SJCRH30 (cell line): ENCODE data around the gene TSHR. TPM values are rescaled to one million over a fixed set of nuclear protein-coding genes. Genes with fewer than 3 reads are reported as not detected.

Experiments used
- DNase-seq, 2 experiments: peaks; one replicate each; pipeline ENCODE4 v3.0.0-alpha.2; 2015 to 2020
- H3K27ac ChIP-seq: fragments of 250-450 bp; sonication (Bioruptor Pico); 2 replicates; pipeline ENCODE4 v1.5.1; 2020; ENCODE audit warnings: mild to moderate bottlenecking, moderate library complexity
- H3K27me3 ChIP-seq: fragments of 250-450 bp; sonication (Bioruptor Pico); 2 replicates; pipeline ENCODE4 v1.5.1; 2020; ENCODE audit warnings: mild to moderate bottlenecking, moderate library complexity
- H3K36me3 ChIP-seq: fragments of 250-450 bp; sonication (Bioruptor Pico); 2 replicates; pipeline ENCODE4 v1.5.1; 2020; ENCODE audit warnings: mild to moderate bottlenecking, moderate library complexity
- H3K4me1 ChIP-seq: fragments of 250-450 bp; sonication (Bioruptor Pico); 2 replicates; pipeline ENCODE4 v1.5.1; 2020; ENCODE audit warnings: mild to moderate bottlenecking, moderate library complexity
- H3K4me3 ChIP-seq: fragments of 250-450 bp; sonication (Bioruptor Pico); 2 replicates; pipeline ENCODE4 v1.5.1; 2020; ENCODE audit warnings: mild to moderate bottlenecking, moderate library complexity
- H3K9me3 ChIP-seq: fragments of 250-450 bp; sonication (Bioruptor Pico); replicated peaks from 2 replicates; pipeline ENCODE4 v1.5.1; 2020; ENCODE audit warnings: mild to moderate bottlenecking, moderate library complexity
- total RNA-seq: library from RNA; depleted of rRNA; stranded (reverse); fragments of >200 nt; shearing (Covaris generic); gene quantifications from 2 replicates; pipeline ENCODE4 v1.2.3, GENCODE V29; 2014

TSHR gene
- total RNA-seq, 1 experiment from 2014 or later, result 0.30 TPM

DNA sequence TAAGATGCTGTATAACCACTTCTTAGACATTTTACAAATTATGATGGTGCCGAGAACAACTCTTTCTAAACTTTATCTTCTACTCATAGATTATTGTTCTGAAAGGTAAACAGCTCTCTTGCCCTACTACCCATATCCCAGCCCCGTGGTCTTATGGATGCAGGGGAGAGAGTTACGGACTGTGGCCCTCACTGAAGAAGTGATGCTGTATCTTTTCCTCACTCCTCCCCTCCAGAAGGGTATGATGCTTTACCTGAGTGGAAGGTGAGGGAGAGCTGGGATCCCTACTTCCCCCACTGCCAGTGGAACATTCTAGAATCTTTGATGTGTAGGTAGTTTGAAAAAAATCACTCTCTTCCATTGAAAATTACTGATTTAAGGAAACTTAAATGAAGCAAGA lies 3.5 kb downstream of the TSHR start:
- H3K9me3 ChIP-seq, result no peaks in the 10 kb centered on the region
- no peak overlapping the region for H3K27ac ChIP-seq
- DNase-seq, result no peak
- H3K4me1 ChIP-seq, result no peaks in the 10 kb centered on the region
- H3K36me3 ChIP-seq, result no peaks in the 10 kb centered on the region
- no peaks in the 10 kb centered on the region for H3K27me3 ChIP-seq
- no peak overlapping the region for H3K4me3 ChIP-seq

DNA sequence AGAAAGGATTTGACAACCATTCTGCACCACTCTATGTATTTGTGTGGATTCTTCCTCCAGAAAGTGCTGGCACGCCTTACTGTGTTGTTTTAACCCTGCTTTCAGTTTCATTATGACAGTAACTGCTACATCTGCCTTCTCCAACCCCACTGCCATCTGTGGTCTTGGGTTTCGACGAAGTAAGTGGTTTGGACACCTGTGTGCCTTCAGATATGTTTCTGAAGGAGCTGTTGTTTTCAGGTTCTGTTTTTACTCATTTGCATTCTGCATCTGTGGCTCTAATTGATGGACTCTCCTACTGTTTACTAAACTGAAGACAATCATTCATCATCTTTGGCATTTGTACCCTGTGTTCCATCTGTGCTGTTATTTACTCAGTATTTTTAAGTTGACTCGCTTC lies 4.1 kb downstream of the TSHR start:
- Histone ChIP-seq H3K36me3 (no peaks in the 10 kb centered on the region), H3K9me3 (no peaks in the 10 kb centered on the region), H3K27me3 (no peaks in the 10 kb centered on the region), H3K27ac (no peak overlapping the region), H3K4me1 (no peaks in the 10 kb centered on the region), H3K4me3 (no peak overlapping the region)
- no peak for DNase-seq

DNA sequence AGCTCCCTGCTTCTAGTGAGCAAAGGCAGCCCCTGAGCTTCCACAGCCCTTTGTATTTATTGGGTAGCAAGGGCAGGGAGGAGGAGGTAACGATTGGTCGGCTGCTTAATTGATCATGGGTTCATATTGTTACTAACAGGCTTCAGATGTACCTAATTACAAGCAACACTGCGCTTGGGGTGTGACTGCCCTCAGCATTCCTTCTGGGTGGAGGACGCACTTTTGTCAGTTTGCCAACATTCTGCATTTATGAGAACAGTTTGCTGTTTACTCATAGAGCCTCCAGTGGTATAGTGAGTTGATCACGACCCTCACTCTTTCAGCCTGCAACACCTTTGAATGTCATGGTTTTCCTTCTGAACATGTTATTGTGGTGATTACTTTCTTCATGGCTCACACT lies 9.6 kb downstream of the TSHR start:
- no peaks in the 10 kb centered on the region for H3K27me3 ChIP-seq
- no peak for DNase-seq

DNA sequence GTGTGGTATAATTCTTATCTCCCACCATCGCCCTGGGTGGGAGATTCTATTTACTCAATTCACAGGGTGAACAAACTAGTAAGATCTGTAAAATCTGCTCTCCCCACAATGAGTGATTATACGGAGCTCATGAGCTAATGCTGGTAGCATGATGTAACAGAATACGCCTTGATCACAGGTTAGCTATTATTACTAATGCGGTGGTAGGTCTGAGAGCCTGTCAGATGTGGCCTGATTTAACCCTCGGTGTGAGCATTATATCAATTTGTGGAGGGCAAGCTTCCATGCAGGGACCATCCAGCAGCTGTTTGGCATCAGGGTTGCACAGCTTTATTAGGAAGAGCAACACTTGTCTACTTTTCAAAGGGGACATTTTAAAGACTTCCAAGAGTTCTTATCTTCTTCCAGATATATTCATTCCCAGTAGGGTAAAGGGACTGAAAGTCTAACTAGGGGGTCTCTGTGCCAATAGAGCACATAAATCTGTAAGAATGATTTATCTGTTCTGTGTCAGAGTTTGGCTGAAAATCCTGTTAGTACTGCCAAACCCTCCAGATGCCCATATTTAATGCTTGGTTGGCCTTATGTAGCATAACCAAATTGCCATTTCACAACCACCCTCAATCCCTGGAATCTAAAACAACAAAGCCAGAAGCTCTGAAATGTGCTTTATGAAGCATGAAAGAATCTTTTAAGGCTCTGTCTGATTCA lies 18.7 kb downstream of the TSHR start:
- H3K27me3 ChIP-seq, result no peaks in the 10 kb centered on the region
- no peaks in the 10 kb centered on the region for H3K36me3 ChIP-seq
- peak overlapping the region; percentile 40 for H3K27ac ChIP-seq
- peak; percentile 63 to 76 for DNase-seq
- no peak overlapping the region for H3K4me3 ChIP-seq
- H3K4me1 ChIP-seq, result peaks cover 5% of the 10 kb centered on the region; the same call in 1 of the 2 replicates
- H3K9me3 ChIP-seq, result no peaks in the 10 kb centered on the region

More for the DNA sequence above, 9.6 kb downstream of the TSHR start:
- Histone ChIP-seq H3K4me3 (no peak overlapping the region), H3K36me3 (no peaks in the 10 kb centered on the region), H3K27ac (no peak overlapping the region), H3K4me1 (no peaks in the 10 kb centered on the region), H3K9me3 (no peaks in the 10 kb centered on the region)

DNA sequence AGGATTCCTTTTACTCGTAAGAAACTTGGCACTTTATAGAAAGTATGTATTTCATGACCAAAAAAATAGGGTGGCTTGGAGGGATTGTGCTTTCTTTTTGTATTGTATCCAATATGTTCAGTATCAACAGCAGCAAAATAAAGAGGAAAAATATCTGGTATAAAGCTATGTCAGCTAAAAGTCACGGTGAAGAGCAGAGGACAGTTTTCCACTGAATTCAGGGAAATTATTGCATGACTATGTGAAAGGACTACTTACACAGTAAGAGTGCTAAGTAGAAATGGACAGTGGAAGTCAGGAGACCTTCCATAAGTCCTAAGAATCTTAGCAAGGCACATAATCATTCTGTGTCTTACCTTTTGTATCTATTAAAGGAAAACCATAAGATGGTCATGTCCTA lies 19.3 kb downstream of the TSHR start:
- no peak for DNase-seq
- Histone ChIP-seq H3K27me3 (no peaks in the 10 kb centered on the region), H3K9me3 (no peaks in the 10 kb centered on the region), H3K27ac (peak overlapping the region; percentile 40), H3K36me3 (no peaks in the 10 kb centered on the region), H3K4me3 (no peak overlapping the region), H3K4me1 (peaks cover 5% of the 10 kb centered on the region; the same call in 1 of the 2 replicates)

DNA sequence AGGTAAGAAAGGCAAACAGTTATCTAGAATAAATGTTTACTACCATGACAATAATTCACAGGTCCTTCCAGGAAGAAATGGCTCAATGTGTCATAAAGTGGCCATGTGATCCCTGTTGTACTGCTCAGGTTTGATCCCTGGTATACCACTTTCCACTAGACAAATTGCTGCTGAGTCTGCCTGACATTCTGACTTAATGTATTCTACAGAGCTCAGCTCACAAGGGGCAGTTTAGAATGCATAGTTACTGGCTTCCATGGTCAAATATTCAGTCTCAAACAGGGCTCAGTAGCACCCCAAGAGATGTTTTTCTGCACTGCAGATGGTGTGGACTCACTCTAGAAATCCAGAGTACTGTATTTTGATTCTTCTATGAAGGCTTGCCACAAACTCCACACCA lies 21.8 kb downstream of the TSHR start:
- Histone ChIP-seq H3K27ac (no peak overlapping the region), H3K36me3 (no peaks in the 10 kb centered on the region), H3K9me3 (no peaks in the 10 kb centered on the region), H3K4me1 (peaks cover 5% of the 10 kb centered on the region; the same call in 1 of the 2 replicates), H3K27me3 (no peaks in the 10 kb centered on the region), H3K4me3 (no peak overlapping the region)
- no peak for DNase-seq

DNA sequence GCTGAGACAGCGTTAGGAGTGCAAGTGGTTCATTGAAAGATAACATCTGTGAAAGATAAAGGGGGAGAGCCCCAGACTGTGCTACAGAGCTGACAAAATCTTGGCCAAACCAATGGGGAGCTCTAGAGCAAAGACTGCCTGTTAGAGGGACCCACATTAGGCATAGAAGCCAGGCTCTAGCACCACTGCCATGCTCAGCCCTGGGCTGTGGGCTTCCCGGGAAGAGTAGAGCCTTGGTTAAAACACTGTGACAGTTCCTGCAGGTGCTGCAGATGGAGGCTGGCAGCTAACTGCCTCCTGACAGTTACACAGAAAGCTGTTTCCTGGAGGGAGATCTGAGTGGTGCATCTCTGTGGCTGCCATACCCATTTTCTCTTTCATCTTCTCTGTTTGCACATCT lies 23.0 kb downstream of the TSHR start:
- Histone ChIP-seq H3K36me3 (no peaks in the 10 kb centered on the region), H3K4me1 (peaks cover 4% of the 10 kb centered on the region; the same call in 1 of the 2 replicates)

DNA sequence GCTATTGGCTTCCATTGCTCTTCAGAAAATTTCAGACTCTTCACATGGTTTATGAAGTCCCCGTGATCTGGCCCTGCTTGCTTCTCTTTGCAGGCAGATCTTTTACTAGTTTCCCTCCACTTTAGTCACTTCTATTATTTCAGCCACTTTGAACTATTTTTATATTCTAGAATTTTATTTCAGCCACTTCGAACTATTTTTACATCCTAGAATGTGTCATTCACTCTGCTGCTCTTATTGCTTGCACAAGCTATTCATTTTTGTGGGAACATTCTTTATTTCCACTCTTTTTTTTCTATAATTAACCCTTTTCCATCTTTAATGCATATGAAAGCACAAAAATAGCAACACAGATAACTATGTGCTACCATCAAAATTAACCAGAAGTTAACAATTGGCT lies 24.5 kb downstream of the TSHR start:
- no peaks in the 10 kb centered on the region for H3K9me3 ChIP-seq
- DNase-seq, result no peak
- no peak overlapping the region for H3K27ac ChIP-seq
- H3K27me3 ChIP-seq, result no peaks in the 10 kb centered on the region
- H3K4me1 ChIP-seq, result no peaks in the 10 kb centered on the region
- no peaks in the 10 kb centered on the region for H3K36me3 ChIP-seq
- no peak overlapping the region for H3K4me3 ChIP-seq

More for the DNA sequence above, 23.0 kb downstream of the TSHR start:
- no peak for DNase-seq
- no peak overlapping the region for H3K27ac ChIP-seq
- no peak overlapping the region for H3K4me3 ChIP-seq
- H3K27me3 ChIP-seq, result no peaks in the 10 kb centered on the region
- H3K9me3 ChIP-seq, result no peaks in the 10 kb centered on the region

DNA sequence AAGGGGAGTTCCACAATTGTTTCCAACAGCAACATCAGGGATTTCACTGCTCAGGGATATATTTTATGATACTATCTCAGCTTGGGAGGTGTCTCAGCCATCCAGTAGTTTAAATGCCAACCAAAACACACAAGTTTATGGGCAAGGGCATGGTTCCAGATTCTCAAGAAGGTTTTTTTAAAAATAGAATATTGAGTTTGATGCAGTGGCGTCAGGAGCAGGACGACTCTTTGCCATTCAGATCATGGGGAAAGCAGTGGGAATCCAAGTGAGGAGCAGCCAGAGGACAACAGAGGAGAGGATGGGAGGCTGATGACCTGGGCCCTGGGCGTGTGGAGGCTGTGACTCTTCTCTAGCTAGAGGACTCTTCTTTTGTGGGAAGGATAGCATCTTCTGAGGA lies 25.7 kb downstream of the TSHR start:
- Histone ChIP-seq H3K27ac (no peak overlapping the region), H3K27me3 (no peaks in the 10 kb centered on the region), H3K36me3 (no peaks in the 10 kb centered on the region), H3K9me3 (no peaks in the 10 kb centered on the region), H3K4me1 (no peaks in the 10 kb centered on the region), H3K4me3 (no peak overlapping the region)
- DNase-seq, result no peak

DNA sequence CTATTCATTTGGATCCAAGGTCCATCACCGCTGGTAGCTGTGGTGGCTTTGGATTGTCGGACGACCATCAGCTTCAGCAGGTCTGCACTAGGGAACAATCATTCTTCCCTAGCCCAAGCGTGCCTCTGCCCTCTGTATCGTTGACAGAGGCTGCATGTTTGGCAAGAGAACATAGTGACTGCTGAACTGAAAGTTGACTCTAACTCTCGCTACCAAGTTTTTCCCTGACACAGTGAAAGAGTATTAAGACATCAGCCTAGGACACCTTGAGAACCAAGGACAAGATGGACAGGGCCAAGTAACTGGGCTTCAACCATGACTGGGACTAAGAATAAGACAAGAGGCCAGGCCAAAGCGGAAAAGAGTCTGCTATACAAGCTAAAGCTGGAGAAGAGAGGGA lies 26.3 kb downstream of the TSHR start:
- H3K4me1 ChIP-seq, result no peaks in the 10 kb centered on the region
- no peaks in the 10 kb centered on the region for H3K27me3 ChIP-seq
- H3K4me3 ChIP-seq, result no peak overlapping the region
- no peak overlapping the region for H3K27ac ChIP-seq
- DNase-seq, result no peak
- no peaks in the 10 kb centered on the region for H3K9me3 ChIP-seq
- no peaks in the 10 kb centered on the region for H3K36me3 ChIP-seq

DNA sequence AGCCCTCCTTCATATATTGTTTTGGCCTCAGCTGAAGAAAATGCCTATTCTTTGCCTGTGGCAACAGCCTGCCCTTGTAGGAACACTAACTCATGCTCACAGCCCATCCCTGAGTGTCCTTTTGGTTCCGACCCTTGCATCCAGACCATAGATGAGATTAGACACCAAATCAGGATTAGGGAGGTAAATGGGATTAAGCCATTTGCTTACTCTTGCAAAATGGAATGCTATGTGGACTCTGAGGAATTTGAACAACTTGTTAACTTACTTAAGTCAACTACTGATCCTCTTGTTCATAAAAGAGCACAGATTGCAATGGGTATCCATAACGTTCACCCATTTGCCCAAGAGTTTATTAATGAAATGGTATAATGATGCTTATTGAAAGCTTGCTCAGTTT lies 27.3 kb downstream of the TSHR start:
- no peaks in the 10 kb centered on the region for H3K36me3 ChIP-seq
- no peaks in the 10 kb centered on the region for H3K9me3 ChIP-seq
- H3K4me1 ChIP-seq, result 0 out of 2 replicates have a peak, but pooled peaks cover 3% of the 10 kb centered on the region
- no peak for DNase-seq
- no peaks in the 10 kb centered on the region for H3K27me3 ChIP-seq
- no peak overlapping the region for H3K27ac ChIP-seq
- H3K4me3 ChIP-seq, result no peak overlapping the region

DNA sequence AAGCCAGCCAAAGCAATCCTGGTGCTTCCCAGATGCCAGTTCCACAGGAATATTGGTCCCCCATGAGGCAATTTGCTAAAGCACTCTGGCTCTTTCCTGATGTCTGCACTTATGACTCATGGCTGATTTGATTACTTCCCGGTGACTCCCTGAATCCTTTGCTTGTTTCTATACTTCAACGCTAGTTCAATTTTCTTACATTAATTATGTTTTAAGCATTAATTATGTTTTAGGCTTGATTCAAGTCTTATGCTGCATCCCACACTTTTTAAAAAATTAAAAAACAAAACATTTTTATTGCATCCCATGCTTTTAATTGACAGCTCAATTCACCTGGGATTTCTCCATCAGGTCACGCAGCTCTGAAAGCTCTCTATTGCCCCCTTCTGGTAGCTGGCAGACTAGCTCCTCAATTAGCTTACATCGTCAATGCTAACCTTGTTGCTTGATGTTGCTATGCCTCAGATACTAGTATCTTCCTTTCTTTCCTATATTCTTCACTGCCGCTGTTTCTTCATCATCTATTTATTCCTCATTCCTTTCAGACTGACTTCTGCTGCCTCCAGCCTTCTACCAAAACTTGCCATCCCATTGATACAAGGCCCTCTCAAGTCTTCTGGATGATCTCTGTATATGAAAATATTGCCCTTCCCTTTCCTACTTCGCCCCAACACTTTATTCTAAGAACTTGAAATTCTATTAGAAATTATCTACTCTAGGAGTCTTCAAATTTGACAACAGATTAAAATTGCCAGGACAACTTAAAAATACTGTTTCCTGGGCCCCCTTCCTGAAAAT lies 32.0 kb downstream of the TSHR start:
- H3K27ac ChIP-seq, result no peak overlapping the region
- no peaks in the 10 kb centered on the region for H3K9me3 ChIP-seq
- DNase-seq, result peak; percentile 39 to 80
- H3K36me3 ChIP-seq, result no peaks in the 10 kb centered on the region
- H3K27me3 ChIP-seq, result no peaks in the 10 kb centered on the region
- 0 out of 2 replicates have a peak, but pooled peaks cover 3% of the 10 kb centered on the region for H3K4me1 ChIP-seq
- H3K4me3 ChIP-seq, result no peak overlapping the region

DNA sequence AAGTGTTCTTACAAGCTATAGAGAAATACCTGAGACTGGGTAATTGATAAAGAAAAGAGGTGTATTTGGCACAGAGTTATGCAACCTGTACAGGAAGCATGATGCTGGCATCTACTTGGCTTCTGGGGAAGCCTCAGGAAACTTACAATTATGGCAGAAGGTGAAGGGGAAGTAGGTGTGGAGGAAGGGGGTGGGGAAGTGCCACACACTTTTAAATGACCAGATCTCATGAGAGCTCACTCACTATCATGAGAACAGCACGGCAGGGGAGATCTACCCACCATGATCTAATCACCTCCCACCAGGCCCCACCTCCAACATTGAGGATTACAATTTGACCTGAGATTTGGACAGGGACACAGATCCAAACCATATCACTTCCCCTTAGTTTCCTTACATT lies 32.8 kb downstream of the TSHR start:
- H3K4me1 ChIP-seq, result 0 out of 2 replicates have a peak, but pooled peaks cover 3% of the 10 kb centered on the region
- no peaks in the 10 kb centered on the region for H3K27me3 ChIP-seq
- DNase-seq, result no peak

DNA sequence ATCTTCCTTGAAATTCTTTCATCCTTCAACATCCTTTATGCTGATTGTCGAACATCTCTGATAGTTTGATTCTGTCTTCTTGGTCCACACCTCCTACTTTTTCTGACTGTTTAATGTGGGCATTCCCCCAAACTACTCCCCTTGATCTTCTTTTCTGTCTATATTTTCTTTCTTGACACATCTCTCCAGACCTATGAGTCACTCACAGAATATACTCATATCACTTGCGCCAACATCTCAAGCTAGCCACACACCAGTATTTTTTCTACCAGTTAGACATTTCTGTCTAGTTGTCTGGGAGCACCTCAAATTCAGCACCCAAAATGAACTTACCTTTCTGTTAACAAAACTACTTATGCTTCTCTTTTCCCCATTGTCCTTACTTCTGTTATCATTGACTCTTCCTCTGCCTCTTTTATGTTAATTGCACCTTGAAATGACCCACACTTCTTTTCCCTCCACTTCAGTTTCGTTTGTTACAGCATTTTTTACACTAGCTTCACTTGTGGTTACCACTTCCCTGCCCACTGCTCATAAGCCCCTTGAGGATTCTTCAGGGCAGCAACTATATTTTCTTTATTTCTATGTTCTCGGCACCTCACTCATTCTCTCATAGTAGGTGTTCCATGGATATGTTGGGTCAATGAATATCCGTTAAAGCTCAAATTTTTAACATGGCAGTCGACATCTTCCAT lies 33.5 kb downstream of the TSHR start:
- Histone ChIP-seq H3K4me1 (0 out of 2 replicates have a peak, but pooled peaks cover 3% of the 10 kb centered on the region), H3K36me3 (no peaks in the 10 kb centered on the region), H3K27me3 (no peaks in the 10 kb centered on the region), H3K4me3 (no peak overlapping the region), H3K9me3 (no peaks in the 10 kb centered on the region), H3K27ac (no peak overlapping the region)
- DNase-seq, result no peak

More for the DNA sequence above, 32.8 kb downstream of the TSHR start:
- H3K27ac ChIP-seq, result no peak overlapping the region
- no peaks in the 10 kb centered on the region for H3K36me3 ChIP-seq
- H3K4me3 ChIP-seq, result no peak overlapping the region
- H3K9me3 ChIP-seq, result no peaks in the 10 kb centered on the region

DNA sequence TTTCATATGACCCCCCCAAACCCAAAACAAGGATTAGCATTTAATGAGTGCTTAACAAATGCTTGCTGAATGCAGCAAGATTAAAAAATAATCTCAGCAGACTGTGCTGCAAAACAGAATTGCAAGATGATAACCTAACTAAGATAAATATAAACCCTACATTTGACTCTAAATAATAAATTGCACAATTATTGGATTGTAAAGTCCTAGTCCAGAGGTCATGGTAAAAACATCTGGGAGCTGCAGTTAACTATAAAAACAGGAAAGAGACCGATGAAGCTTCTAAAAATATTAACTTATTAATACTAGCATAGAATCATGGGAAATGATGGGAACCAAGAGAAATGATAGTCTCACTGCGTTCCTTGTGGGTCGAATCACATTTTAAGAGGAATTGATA lies 37.2 kb downstream of the TSHR start:
- Histone ChIP-seq H3K4me3 (no peak overlapping the region), H3K27me3 (no peaks in the 10 kb centered on the region), H3K9me3 (no peaks in the 10 kb centered on the region), H3K27ac (no peak overlapping the region), H3K36me3 (no peaks in the 10 kb centered on the region), H3K4me1 (no peaks in the 10 kb centered on the region)
- DNase-seq, result no peak
